ENCODE results near the gene IL33. TPM values are rescaled to one million over a fixed set of nuclear protein-coding genes. Genes with fewer than 3 reads are reported as not detected.

Gene IL33
- total and polyA plus RNA-seq, 2 experiments from 2014 or later = 2.9 to 3.8 TPM

DNA sequence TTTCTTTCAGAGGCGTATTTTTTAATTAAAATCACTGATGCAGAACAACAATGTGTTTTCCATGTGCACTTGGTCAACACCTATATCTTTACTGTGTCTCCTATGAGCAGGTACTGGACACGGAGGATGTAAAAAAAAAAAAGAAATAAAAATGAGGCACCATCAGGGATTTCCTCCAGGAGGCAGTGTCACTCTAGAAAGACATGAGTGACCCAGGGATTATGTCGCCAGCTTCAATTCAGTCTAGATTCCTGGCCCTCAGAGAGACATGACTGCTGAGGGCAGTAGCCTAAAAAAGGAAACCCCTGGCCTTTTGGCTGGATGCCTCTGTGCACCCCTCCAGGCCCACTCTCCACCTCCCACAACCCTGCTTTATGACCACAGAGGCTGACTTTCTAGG lies 18.3 kb upstream of the IL33 start:
- H3K36me3 ChIP-seq (ENCODE audit: low read depth) = no peaks in the 10 kb centered on the region
- no peak overlapping the region for H3K4me2 ChIP-seq (ENCODE audit: unreplicated experiment)
- H3K4me3 ChIP-seq = no peak overlapping the region
- no peaks in the 10 kb centered on the region for H3F3A ChIP-seq (ENCODE audit: insufficient read depth)
- H3K4me1 ChIP-seq (ENCODE audit: insufficient read depth) = no peaks in the 10 kb centered on the region
- TF ChIP-seq EZH2phosphoT487 (IDR thresholded peaks at IDR 0.05; ENCODE audit: insufficient read depth, low read depth) (no peak), EZH2 (IDR thresholded peaks at IDR 0.05; ENCODE audit: insufficient read depth, poor library complexity, severe bottlenecking) (no peak)
- H3K9me2 ChIP-seq (ENCODE audit: insufficient read depth) = no peaks in the 10 kb centered on the region
- no peak overlapping the region for H3K27ac ChIP-seq
- H3K79me2 ChIP-seq (ENCODE audit: insufficient read depth) = no peaks in the 10 kb centered on the region
- DNase-seq = peak; percentile 65
- no peak overlapping the region for H3K9ac ChIP-seq
- 17% methylated on average over 3 of the region's 3 CpGs for WGBS, 2 experiments (ENCODE audit: low coverage in 1 of 2, low lambda C conversion rate in 2 of 2, missing lambda C conversion rate in 2 of 2)
- in situ Hi-C loops (cut with MboI) = no loop called here
- H4K20me1 ChIP-seq (ENCODE audit: insufficient read depth) = no peaks in the 10 kb centered on the region
- H3K9me3 ChIP-seq (ENCODE audit: low read depth) = no peaks in the 10 kb centered on the region
- H2AFZ ChIP-seq = no peak overlapping the region
- no peaks in the 10 kb centered on the region for H3K27me3 ChIP-seq (replicated peaks; ENCODE audit: insufficient read depth)

DNA sequence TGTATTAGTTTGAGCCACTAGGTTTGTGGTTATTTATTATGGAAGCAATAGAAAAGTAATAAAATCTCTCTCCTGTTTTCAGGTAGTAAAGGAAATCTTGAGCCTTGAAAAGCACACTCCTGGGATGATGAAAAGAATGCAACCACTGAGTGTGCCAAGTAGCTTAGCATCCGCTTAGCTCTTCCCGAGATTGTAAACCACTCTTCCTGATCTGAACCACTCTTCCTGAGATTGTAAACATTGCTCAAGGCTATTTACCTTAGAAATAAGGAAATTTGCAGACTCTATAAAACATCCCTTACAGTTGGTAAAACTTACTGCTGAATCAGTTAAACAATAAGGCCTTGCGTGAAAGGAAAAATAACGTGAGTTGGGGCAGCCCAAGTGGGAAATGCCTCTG lies 17.4 kb upstream of the IL33 start:
- in situ Hi-C loops (cut with MboI) = no loop called here
- no peak overlapping the region for H3K4me3 ChIP-seq
- H3K79me2 ChIP-seq (ENCODE audit: insufficient read depth) = no peaks in the 10 kb centered on the region
- no peak overlapping the region for H3K27ac ChIP-seq
- no peaks in the 10 kb centered on the region for H3K27me3 ChIP-seq (replicated peaks; ENCODE audit: insufficient read depth)
- H3K9me3 ChIP-seq (ENCODE audit: low read depth) = no peaks in the 10 kb centered on the region
- no peak overlapping the region for H3K9ac ChIP-seq
- no peaks in the 10 kb centered on the region for H3K36me3 ChIP-seq (ENCODE audit: low read depth)
- no peak overlapping the region for H3K4me2 ChIP-seq (ENCODE audit: unreplicated experiment)
- H2AFZ ChIP-seq = no peak overlapping the region
- DNase-seq = no peak
- no peaks in the 10 kb centered on the region for H3K9me2 ChIP-seq (ENCODE audit: insufficient read depth)
- 97 to 98% methylated on average over 4 of the region's 4 CpGs for WGBS, 2 experiments (ENCODE audit: low coverage in 1 of 2, low lambda C conversion rate in 2 of 2, missing lambda C conversion rate in 2 of 2)
- H4K20me1 ChIP-seq (ENCODE audit: insufficient read depth) = no peaks in the 10 kb centered on the region
- no peaks in the 10 kb centered on the region for H3K4me1 ChIP-seq (ENCODE audit: insufficient read depth)
- H3F3A ChIP-seq (ENCODE audit: insufficient read depth) = no peaks in the 10 kb centered on the region
- TF ChIP-seq EZH2phosphoT487 (IDR thresholded peaks at IDR 0.05; ENCODE audit: insufficient read depth, low read depth) (no peak), EZH2 (IDR thresholded peaks at IDR 0.05; ENCODE audit: insufficient read depth, poor library complexity, severe bottlenecking) (no peak)

DNA sequence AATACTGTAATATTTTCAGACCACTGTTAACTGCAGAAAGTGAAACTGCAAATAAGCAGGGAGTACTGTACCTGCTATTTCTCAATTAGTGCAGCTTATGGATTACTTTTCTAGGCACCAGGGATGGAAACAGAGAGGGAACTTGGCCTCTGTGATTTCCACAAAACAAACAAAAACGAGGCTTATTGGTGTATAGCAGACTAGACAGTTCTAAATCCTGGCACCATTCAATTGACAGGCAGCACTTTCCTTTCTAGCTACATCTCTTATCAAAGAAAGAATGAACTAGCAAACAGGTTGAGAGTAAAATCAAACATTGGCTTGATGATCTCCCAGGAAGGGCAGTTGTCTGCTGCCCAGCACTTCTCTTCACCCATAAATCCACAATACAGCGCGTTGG lies 16.0 kb upstream of the IL33 start:
- no peaks in the 10 kb centered on the region for H3K27me3 ChIP-seq (replicated peaks; ENCODE audit: insufficient read depth)
- 77 to 78% methylated on average over 3 of the region's 3 CpGs for WGBS, 2 experiments (ENCODE audit: low coverage in 1 of 2, low lambda C conversion rate in 2 of 2, missing lambda C conversion rate in 2 of 2)
- H3K9ac ChIP-seq = no peak overlapping the region
- no peak overlapping the region for H2AFZ ChIP-seq
- DNase-seq = no peak
- in situ Hi-C loops (cut with MboI) = no loop called here
- no peak for TF ChIP-seq EZH2phosphoT487 (IDR thresholded peaks at IDR 0.05; ENCODE audit: insufficient read depth, low read depth)
- TF ChIP-seq EZH2 (IDR thresholded peaks at IDR 0.05; ENCODE audit: insufficient read depth, poor library complexity, severe bottlenecking) = no peak
- H3K9me3 ChIP-seq (ENCODE audit: low read depth) = no peaks in the 10 kb centered on the region
- no peak overlapping the region for H3K27ac ChIP-seq
- no peaks in the 10 kb centered on the region for H3K4me1 ChIP-seq (ENCODE audit: insufficient read depth)
- H4K20me1 ChIP-seq (ENCODE audit: insufficient read depth) = no peaks in the 10 kb centered on the region
- H3K79me2 ChIP-seq (ENCODE audit: insufficient read depth) = no peaks in the 10 kb centered on the region
- H3K4me3 ChIP-seq = no peak overlapping the region
- no peaks in the 10 kb centered on the region for H3K36me3 ChIP-seq (ENCODE audit: low read depth)
- no peaks in the 10 kb centered on the region for H3F3A ChIP-seq (ENCODE audit: insufficient read depth)
- no peaks in the 10 kb centered on the region for H3K9me2 ChIP-seq (ENCODE audit: insufficient read depth)
- no peak overlapping the region for H3K4me2 ChIP-seq (ENCODE audit: unreplicated experiment)

DNA sequence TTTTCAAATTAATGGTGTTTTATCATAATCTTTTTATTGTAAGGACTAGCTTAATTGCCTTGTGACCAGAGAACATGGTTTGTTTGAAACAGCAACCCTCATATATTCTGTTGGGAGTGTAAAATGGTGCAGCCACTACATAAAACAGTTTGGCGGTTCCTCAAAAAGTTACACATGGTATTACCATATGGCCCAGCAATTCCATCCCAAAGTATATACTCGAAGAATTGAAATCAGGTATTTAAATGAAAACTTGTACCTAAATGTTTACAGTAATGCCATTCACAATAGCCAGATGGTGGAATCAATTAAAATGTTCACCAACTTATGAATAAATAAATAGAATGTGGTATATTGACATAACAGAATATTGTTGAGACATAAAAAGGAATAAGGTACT lies 14.8 kb upstream of the IL33 start:
- H3F3A ChIP-seq (ENCODE audit: insufficient read depth) = no peaks in the 10 kb centered on the region
- H3K4me1 ChIP-seq (ENCODE audit: insufficient read depth) = no peaks in the 10 kb centered on the region
- no peaks in the 10 kb centered on the region for H3K9me2 ChIP-seq (ENCODE audit: insufficient read depth)
- DNase-seq = no peak
- H3K4me3 ChIP-seq = no peak overlapping the region
- H3K79me2 ChIP-seq (ENCODE audit: insufficient read depth) = no peaks in the 10 kb centered on the region
- no peak overlapping the region for H3K9ac ChIP-seq
- H3K27me3 ChIP-seq (replicated peaks; ENCODE audit: insufficient read depth) = no peaks in the 10 kb centered on the region
- H4K20me1 ChIP-seq (ENCODE audit: insufficient read depth) = no peaks in the 10 kb centered on the region
- H2AFZ ChIP-seq = no peak overlapping the region
- H3K4me2 ChIP-seq (ENCODE audit: unreplicated experiment) = no peak overlapping the region
- H3K9me3 ChIP-seq (ENCODE audit: low read depth) = no peaks in the 10 kb centered on the region
- H3K36me3 ChIP-seq (ENCODE audit: low read depth) = no peaks in the 10 kb centered on the region
- WGBS, 2 experiments (ENCODE audit: low coverage in 1 of 2, low lambda C conversion rate in 2 of 2, missing lambda C conversion rate in 2 of 2) = 61 to 69% methylated on average over 2 of the region's 2 CpGs
- in situ Hi-C loops (cut with MboI) = no loop called here
- TF ChIP-seq EZH2 (IDR thresholded peaks at IDR 0.05; ENCODE audit: insufficient read depth, poor library complexity, severe bottlenecking) = no peak
- no peak for TF ChIP-seq EZH2phosphoT487 (IDR thresholded peaks at IDR 0.05; ENCODE audit: insufficient read depth, low read depth)
- no peak overlapping the region for H3K27ac ChIP-seq

DNA sequence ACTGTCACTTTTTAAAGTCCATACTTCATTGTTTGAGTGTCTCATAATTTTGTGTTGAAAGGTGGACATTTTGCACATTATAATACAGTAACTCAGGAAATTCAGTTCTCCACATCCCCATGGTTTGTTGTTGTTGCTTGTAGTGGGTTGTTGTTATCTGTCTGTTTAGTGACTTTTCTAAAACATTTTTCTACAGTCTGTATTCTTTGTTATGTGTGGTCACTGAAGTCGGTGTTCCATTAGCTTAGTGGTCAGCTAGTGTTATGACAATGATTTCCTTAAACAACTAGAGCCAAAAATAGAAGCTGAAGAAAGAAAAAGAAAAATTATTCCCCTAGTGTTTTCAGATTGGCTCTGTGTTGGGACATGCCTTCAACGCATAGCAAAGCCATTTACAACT lies 5.6 kb upstream of the IL33 start:
- Histone ChIP-seq H4K20me1 (ENCODE audit: insufficient read depth) (no peaks in the 10 kb centered on the region), H3K27ac (no peak overlapping the region), H3K36me3 (ENCODE audit: low read depth) (no peaks in the 10 kb centered on the region), H3K4me2 (ENCODE audit: unreplicated experiment) (no peak overlapping the region), H2AFZ (no peak overlapping the region), H3F3A (ENCODE audit: insufficient read depth) (peaks cover 21% of the 10 kb centered on the region), H3K27me3 (replicated peaks; ENCODE audit: insufficient read depth) (no peaks in the 10 kb centered on the region), H3K9me2 (ENCODE audit: insufficient read depth) (no peaks in the 10 kb centered on the region), H3K9me3 (ENCODE audit: low read depth) (peaks cover 3% of the 10 kb centered on the region), H3K9ac (no peak overlapping the region), H3K79me2 (ENCODE audit: insufficient read depth) (no peaks in the 10 kb centered on the region), H3K4me3 (no peak overlapping the region), H3K4me1 (ENCODE audit: insufficient read depth) (peaks cover 18% of the 10 kb centered on the region)
- TF ChIP-seq EZH2 (IDR thresholded peaks at IDR 0.05; ENCODE audit: insufficient read depth, poor library complexity, severe bottlenecking) (no peak), EZH2phosphoT487 (IDR thresholded peaks at IDR 0.05; ENCODE audit: insufficient read depth, low read depth) (no peak)
- DNase-seq = no peak
- WGBS, 2 experiments (ENCODE audit: low coverage in 1 of 2, low lambda C conversion rate in 2 of 2, missing lambda C conversion rate in 2 of 2) = 86 to 88% methylated on average over 2 of the region's 2 CpGs
- in situ Hi-C loops (cut with MboI) = no loop called here
